Germinal center (tissue), 1 donor: ENCODE data around the gene LRRC56.
"Not testable (repeated sequence)": the region's sequence is repeated elsewhere in the genome, so short reads cannot be mapped to it uniquely, and the experiment has no call there.

Experiments
- DNase-seq: peaks from one replicate; pipeline ENCODE4 v3.0.0; 2012; ENCODE audit warnings: mixed read lengths, low spot score

LRRC56 gene

DNA sequence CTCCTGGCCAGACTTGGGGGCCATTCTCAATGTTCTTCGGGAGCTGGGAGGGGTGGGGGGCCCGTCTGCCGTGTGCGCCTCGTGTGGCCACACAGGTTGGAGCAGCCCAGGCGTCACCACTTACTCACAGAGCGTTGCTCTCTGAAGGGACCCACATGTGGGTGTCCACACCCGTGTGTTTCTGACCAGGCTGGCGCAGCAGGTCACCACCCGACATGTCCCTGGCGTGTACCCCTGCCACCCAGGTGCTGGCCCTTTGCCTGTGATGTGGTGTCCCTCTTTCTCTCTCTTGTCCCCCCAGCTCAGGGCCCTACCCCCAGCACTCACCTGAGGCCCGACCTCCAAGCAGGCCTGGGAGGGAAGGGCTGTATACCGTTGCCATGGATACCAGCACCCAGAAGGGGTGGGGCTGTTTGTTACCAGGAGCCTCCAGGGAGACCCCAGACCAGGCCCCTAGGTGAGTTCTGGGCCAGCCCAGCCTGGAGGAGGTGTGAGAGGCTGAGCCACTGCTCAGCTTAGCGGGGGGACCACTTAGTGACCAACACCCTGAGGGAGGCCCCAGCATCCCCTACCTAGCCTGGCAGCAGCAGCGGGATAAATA is 21.8 kb downstream of the LRRC56 start:
- no peak for DNase-seq

- DNase-seq = no peak
Observed at GRCh38 chr11:559712-560304, 22.5 kb downstream of the LRRC56 start.

- DNase-seq = peak; percentile 99
Observed at GRCh38 chr11:560305-561147, 23.2 kb downstream of the LRRC56 start, which contains the start of the genes LMNTD2 and RASSF7. LMNTD2 (minus strand) TSS chr11:560738; CDS start chr11:560716, 22 bp downstream. RASSF7 (plus strand) TSS chr11:560970; CDS start chr11:561769, 799 bp downstream.

GRCh38 chr11:561148-562003 is 24.0 kb downstream of the LRRC56 start:
- no peak for DNase-seq

- no peak for DNase-seq
Observed at GRCh38 chr11:562046-562645, 24.8 kb downstream of the LRRC56 start.

- no peak for DNase-seq
Observed at GRCh38 chr11:563066-563811, 25.9 kb downstream of the LRRC56 start.

DNA sequence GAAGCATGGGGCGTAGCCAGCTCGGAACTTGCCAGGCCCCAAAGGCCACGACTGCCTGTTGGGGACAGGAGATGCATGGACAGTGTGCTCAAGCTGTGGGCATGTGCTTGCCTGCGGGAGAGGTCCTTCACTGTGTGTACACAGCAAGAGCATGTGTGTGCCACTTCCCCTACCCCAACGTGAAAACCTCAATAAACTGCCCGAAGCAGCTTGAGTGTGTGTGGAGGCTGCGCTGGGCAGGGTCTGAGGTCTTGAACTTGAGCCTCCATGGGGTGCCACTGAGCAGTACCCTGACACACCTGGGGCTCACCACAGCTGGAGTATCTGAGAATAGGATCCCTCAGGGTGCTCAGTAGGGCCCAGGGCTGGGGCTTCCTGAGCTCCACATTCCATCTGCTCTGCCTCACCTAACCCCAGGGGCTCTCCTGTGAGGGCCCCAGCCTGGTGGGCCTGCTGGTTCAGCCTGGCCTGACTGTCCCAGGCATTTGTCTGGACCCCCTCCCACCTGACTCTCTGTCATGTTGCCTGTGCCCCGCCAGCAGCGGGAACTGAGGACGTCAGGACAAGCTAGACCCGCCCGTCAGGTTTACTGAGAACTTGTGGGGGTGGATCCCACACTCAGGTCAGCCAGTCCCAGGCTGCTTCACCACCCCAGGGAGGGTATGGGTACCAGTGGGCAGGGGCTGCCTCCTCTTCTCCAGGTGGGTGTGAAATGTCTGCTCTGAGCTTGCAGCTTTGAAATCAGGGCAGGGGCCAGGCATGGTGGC is 26.7 kb downstream of the LRRC56 start:
- DNase-seq = no peak

- DNase-seq = no peak
Observed at GRCh38 chr11:565921-566509, 28.7 kb downstream of the LRRC56 start.

- DNase-seq = no peak
Observed at GRCh38 chr11:567011-567628, 29.8 kb downstream of the LRRC56 start.

GRCh38 chr11:567629-568292 is 30.4 kb downstream of the LRRC56 start:
- no peak for DNase-seq

GRCh38 chr11:568306-569157 is 31.2 kb downstream of the LRRC56 start:
- DNase-seq = peak; percentile 96

GRCh38 chr11:569158-569885 is 32.0 kb downstream of the LRRC56 start:
- no peak for DNase-seq

DNA sequence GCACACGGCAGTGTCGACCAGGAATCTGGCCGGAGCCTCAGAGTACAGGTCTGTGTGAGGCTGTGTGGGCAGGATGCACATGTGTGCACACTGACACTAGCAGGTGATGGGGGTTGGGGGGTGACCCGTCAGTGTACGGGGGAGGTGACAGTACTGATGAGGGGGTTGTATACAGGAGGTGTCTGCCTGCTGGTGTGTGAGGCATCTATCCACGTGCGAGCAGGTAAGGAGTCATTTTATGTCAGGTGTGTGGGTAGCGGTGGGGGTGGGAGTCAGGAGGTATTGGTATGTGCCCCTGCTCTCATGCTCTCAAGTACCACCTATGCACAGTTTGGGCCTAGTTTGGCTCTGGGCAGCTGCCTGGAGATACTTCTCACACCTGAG is 34.5 kb downstream of the LRRC56 start:
- no peak for DNase-seq

GRCh38 chr11:573146-573759 is 35.9 kb downstream of the LRRC56 start:
- no peak for DNase-seq

DNA sequence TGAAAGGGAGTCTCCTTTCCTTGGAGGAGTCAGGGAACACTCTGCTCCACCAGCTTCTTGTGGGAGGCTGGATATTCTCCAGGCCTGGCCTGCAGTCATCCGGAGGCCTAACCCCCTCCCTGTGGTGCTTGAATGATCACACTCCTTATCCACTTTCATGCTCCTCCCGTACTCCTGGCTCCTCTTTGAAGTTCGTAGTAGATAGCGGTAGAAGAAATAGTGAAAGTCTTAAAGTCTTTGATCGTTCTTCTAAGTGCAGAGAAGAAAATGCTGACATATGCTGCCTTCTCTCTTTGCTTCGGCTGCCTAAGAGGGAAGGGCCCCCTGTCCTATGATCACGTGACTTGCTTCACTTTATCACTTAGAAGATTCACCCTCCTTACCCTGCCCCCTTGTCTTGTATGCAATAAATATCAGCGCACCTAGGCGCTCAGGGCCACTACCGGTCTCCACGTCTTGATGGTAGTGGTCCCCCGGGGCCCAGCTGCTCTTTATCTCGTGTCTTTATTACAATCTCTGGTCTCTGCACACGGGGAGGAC is 36.8 kb downstream of the LRRC56 start:
- not testable (repeated sequence) for DNase-seq

- no peak for DNase-seq
Observed at GRCh38 chr11:574632-575312, 37.4 kb downstream of the LRRC56 start.
